Liver (tissue), 9 donors: Measurements from ENCODE around the gene BCL2. TPM values are rescaled to one million over a fixed set of nuclear protein-coding genes. Genes with fewer than 3 reads are reported as not detected.

Experiments
- DNase-seq: peaks from one replicate; pipeline ENCODE4 v3.0.0-alpha.2; 2017; ENCODE audit warnings: low spot score
- H3K27ac ChIP-seq, 2 donors: one replicate each; pipeline ENCODE4 v1.7.0; 2013; ENCODE audit warnings: inconsistent platforms in 2 of 2, low read length in 2 of 2, control low read depth in 1 of 2, low read depth in 1 of 2, mild to moderate bottlenecking in 1 of 2
- H3K27me3 ChIP-seq, 4 donors: one replicate each; pipeline versions ENCODE4 v1.6.1 to v1.7.0; 2013; ENCODE audit warnings: low read length in 3 of 4, inconsistent platforms in 1 of 4, mild to moderate bottlenecking in 1 of 4, moderate library complexity in 1 of 4; ENCODE audit not compliant: control insufficient read depth in 4 of 4, insufficient read depth in 4 of 4
- H3K36me3 ChIP-seq, 4 donors: one replicate each; pipeline versions ENCODE4 v1.6.1 to v1.7.0; 2013; ENCODE audit warnings: low read length in 3 of 4, mild to moderate bottlenecking in 3 of 4, low read depth in 1 of 4, moderate library complexity in 1 of 4; ENCODE audit not compliant: control insufficient read depth in 4 of 4, insufficient read depth in 3 of 4
- H3K4me1 ChIP-seq, 4 donors: one replicate each; pipeline versions ENCODE4 v1.6.1 to v1.7.0; 2013; ENCODE audit warnings: low read length in 3 of 4, mild to moderate bottlenecking in 3 of 4, moderate library complexity in 1 of 4; ENCODE audit not compliant: control insufficient read depth in 4 of 4, insufficient read depth in 4 of 4
- H3K4me3 ChIP-seq, 3 donors: one replicate each; pipeline versions ENCODE4 v1.6.1 to v1.7.0; 2013; ENCODE audit warnings: low read length in 3 of 3, control low read depth in 1 of 3, low read depth in 1 of 3, mild to moderate bottlenecking in 1 of 3
- H3K9ac ChIP-seq, 2 donors: one replicate each; pipeline ENCODE4 v1.7.0; 2013; ENCODE audit warnings: low read length in 2 of 2, mild to moderate bottlenecking in 2 of 2, moderate library complexity in 2 of 2, control low read depth in 1 of 2, low read depth in 1 of 2
- H3K9me3 ChIP-seq, 4 donors: one replicate each; pipeline versions ENCODE4 v1.6.1 to v1.7.0; 2013; ENCODE audit warnings: low read length in 3 of 4; ENCODE audit not compliant: control insufficient read depth in 4 of 4
- ATF3 ChIP-seq: IDR thresholded peaks from 2 replicates; pipeline ENCODE4 v1.6.1; 2016; ENCODE audit warnings: antibody characterized with exemption
- CTCF ChIP-seq: fragments of 150-350 bp; IDR thresholded peaks from 2 replicates; pipeline ENCODE4 v1.5.1; 2017; ENCODE audit warnings: improper control_type of control experiment, low read depth, low read length; ENCODE audit not compliant: missing input control
- EGR1 ChIP-seq, 2 donors: IDR thresholded peaks; 2 replicates each; pipeline ENCODE4 v1.6.1; 2016 to 2018; ENCODE audit warnings: antibody characterized with exemption in 2 of 2, low read depth in 2 of 2
- FOXA1 ChIP-seq: IDR thresholded peaks from 2 replicates; pipeline ENCODE4 v1.6.1; 2016; ENCODE audit warnings: antibody characterized with exemption
- FOXA2 ChIP-seq: IDR thresholded peaks from 2 replicates; pipeline ENCODE4 v1.6.1; 2016; ENCODE audit warnings: antibody characterized with exemption
- GABPA ChIP-seq, 2 donors: IDR thresholded peaks in 1 of 2; conservative IDR thresholded peaks in 1 of 2; 2 replicates each; pipeline ENCODE4 v1.6.1; 2016; ENCODE audit warnings: antibody characterized with exemption in 2 of 2, mild to moderate bottlenecking in 1 of 2, moderate library complexity in 1 of 2
- HNF4A ChIP-seq, 2 donors: conservative IDR thresholded peaks; 2 replicates each; pipeline ENCODE4 v1.6.1; 2016; ENCODE audit warnings: antibody characterized with exemption in 2 of 2, mild to moderate bottlenecking in 2 of 2
- HNF4G ChIP-seq: IDR thresholded peaks from 2 replicates; pipeline ENCODE4 v1.6.1; 2016; ENCODE audit warnings: antibody characterized with exemption
- JUND ChIP-seq, 2 donors: IDR thresholded peaks; 2 replicates each; pipeline ENCODE4 v1.6.1; 2016; ENCODE audit warnings: antibody characterized with exemption in 2 of 2
- MAX ChIP-seq: IDR thresholded peaks from 2 replicates; pipeline ENCODE4 v1.6.1; 2016; ENCODE audit warnings: antibody characterized with exemption
- NR2F2 ChIP-seq: IDR thresholded peaks from 2 replicates; pipeline ENCODE4 v1.6.1; 2016; ENCODE audit warnings: antibody characterized with exemption
- RAD21 ChIP-seq, 2 donors: IDR thresholded peaks; 2 replicates each; pipeline ENCODE4 v1.6.1; 2016; ENCODE audit warnings: antibody characterized with exemption in 2 of 2, mild to moderate bottlenecking in 2 of 2
- REST ChIP-seq: IDR thresholded peaks from 2 replicates; pipeline ENCODE4 v1.6.1; 2016; ENCODE audit warnings: antibody characterized with exemption, mild to moderate bottlenecking
- RXRA ChIP-seq, 2 donors: IDR thresholded peaks; 2 replicates each; pipeline ENCODE4 v1.6.1; 2017 to 2018; ENCODE audit warnings: antibody characterized with exemption in 2 of 2, mild to moderate bottlenecking in 1 of 2
- SP1 ChIP-seq: IDR thresholded peaks from 2 replicates; pipeline ENCODE4 v1.6.1; 2018; ENCODE audit warnings: antibody characterized with exemption, mild to moderate bottlenecking
- TAF1 ChIP-seq: conservative IDR thresholded peaks from 2 replicates; pipeline ENCODE4 v1.6.1; 2016; ENCODE audit warnings: antibody characterized with exemption, mild to moderate bottlenecking
- YY1 ChIP-seq: IDR thresholded peaks from 2 replicates; pipeline ENCODE4 v1.6.1; 2016; ENCODE audit warnings: antibody characterized with exemption, mild to moderate bottlenecking
- ZBTB33 ChIP-seq: IDR thresholded peaks from 2 replicates; pipeline ENCODE4 v1.6.1; 2016; ENCODE audit warnings: antibody characterized with exemption
- WGBS: extraction: QIAGEN DNeasy Blood & Tissue Kit; methylation state at CpG from one replicate; pipeline ENCODE4 v1.1.7; 2013; 5-methylcytosine and 5-hydroxymethylcytosine counted together
- polyA plus RNA-seq, 2 donors: library from polyadenylated mRNA; stranded (reverse) in 1 of 2; unstranded in 1 of 2; fragments of 200-250 nt in 1 of 2; fragments of >200 nt in 1 of 2; fragmentation: Nextera tagmentation in 1 of 2; extraction: Ambion mirVana in 1 of 2; gene quantifications; one replicate each; pipeline versions ENCODE4 v1.2.1 to v1.2.3, GENCODE V29; 2013 to 2015
- total RNA-seq, 2 donors: library from RNA; depleted of rRNA; stranded (reverse); fragments of >200 nt; gene quantifications; one replicate each; pipeline ENCODE4 v1.2.3, GENCODE V29; 2014
- donor health status: healthy.
- donor health status: healthy.
- donor health status: healthy.
- donor health status: healthy.
- donor health status: healthy.

The BCL2 gene
- total and polyA plus RNA-seq, 4 donors, result 0.40 to 3.9 (median 1.4) TPM

- Histone ChIP-seq H3K4me3 (no peak overlapping the region), H3K36me3 (no peaks in the 10 kb centered on the region), H3K9me3 (no peaks in the 10 kb centered on the region), H3K27me3 (no peaks in the 10 kb centered on the region), H3K9ac (no peak overlapping the region), H3K4me1 (peaks cover 0 to 3% (median 0%) of the 10 kb centered on the region in 4 donors), H3K27ac (no peak overlapping the region)
- 49% methylated on average over 2 of the region's 2 CpGs for WGBS
- TF ChIP-seq GABPA (IDR thresholded peaks at IDR 0.05 in 1 of 2, conservative IDR thresholded peaks at IDR 0.05 in 1 of 2) (no peak), HNF4A (conservative IDR thresholded peaks at IDR 0.05) (no peak), ATF3 (no peak), RXRA (IDR thresholded peaks at IDR 0.05) (no peak), EGR1 (IDR thresholded peaks at IDR 0.05; ENCODE audit: low read depth in 2 of 2) (no peak), NR2F2 (no peak), YY1 (no peak), ZBTB33 (no peak)
- DNase-seq, result no peak
Measured at GRCh38 chr18:63186520-63187222, 132.9 kb downstream of the BCL2 start.

GRCh38 chr18:63185984-63186383, 133.6 kb downstream of the BCL2 start:
- peaks cover 0 to 3% (median 0%) of the 10 kb centered on the region in 4 donors for H3K4me1 ChIP-seq
- no peak overlapping the region for H3K4me3 ChIP-seq
- H3K36me3 ChIP-seq, result no peaks in the 10 kb centered on the region
- no peak overlapping the region for H3K9ac ChIP-seq
- TF ChIP-seq RXRA (IDR thresholded peaks at IDR 0.05), result no peak
- TF ChIP-seq FOXA1, result no peak
- TF ChIP-seq REST, result no peak
- no peak for TF ChIP-seq TAF1
- TF ChIP-seq FOXA2, result no peak
- TF ChIP-seq NR2F2, result no peak
- no peak for TF ChIP-seq GABPA (IDR thresholded peaks at IDR 0.05 in 1 of 2, conservative IDR thresholded peaks at IDR 0.05 in 1 of 2)
- TF ChIP-seq HNF4A (conservative IDR thresholded peaks at IDR 0.05), result no peak
- TF ChIP-seq RAD21 (IDR thresholded peaks at IDR 0.05), result no peak
- TF ChIP-seq HNF4G, result no peak
- no peak for TF ChIP-seq SP1
- no peak for TF ChIP-seq ATF3
- TF ChIP-seq CTCF, result no peak
- TF ChIP-seq ZBTB33, result no peak
- no peak for TF ChIP-seq MAX
- TF ChIP-seq YY1, result no peak
- no peak for TF ChIP-seq EGR1 (IDR thresholded peaks at IDR 0.05; ENCODE audit: low read depth in 2 of 2)
- TF ChIP-seq JUND (IDR thresholded peaks at IDR 0.05), result no peak
- no peak for DNase-seq
- H3K27me3 ChIP-seq, result no peaks in the 10 kb centered on the region
- H3K9me3 ChIP-seq, result no peaks in the 10 kb centered on the region
- H3K27ac ChIP-seq, result no peak overlapping the region
- WGBS, result 81% methylated on average over 2 of the region's 2 CpGs
